LNCAP (cell line): ENCODE results near the gene USP3.

ENCODE experiments used
- TF ChIP-seq, protein P1 (sequence below): fragments of 450-650 bp; IDR thresholded peaks from 2 replicates; pipeline ENCODE4 v1.5.1; 2017; ENCODE audit warnings: mild to moderate bottlenecking

Gene USP3

GRCh38 chr15:63504247-63504978 is at the start of gene USP3:
USP3 (plus strand) TSS chr15:63504593; CDS start chr15:63504740, 147 bp downstream.
- TF ChIP-seq, protein P1, sequence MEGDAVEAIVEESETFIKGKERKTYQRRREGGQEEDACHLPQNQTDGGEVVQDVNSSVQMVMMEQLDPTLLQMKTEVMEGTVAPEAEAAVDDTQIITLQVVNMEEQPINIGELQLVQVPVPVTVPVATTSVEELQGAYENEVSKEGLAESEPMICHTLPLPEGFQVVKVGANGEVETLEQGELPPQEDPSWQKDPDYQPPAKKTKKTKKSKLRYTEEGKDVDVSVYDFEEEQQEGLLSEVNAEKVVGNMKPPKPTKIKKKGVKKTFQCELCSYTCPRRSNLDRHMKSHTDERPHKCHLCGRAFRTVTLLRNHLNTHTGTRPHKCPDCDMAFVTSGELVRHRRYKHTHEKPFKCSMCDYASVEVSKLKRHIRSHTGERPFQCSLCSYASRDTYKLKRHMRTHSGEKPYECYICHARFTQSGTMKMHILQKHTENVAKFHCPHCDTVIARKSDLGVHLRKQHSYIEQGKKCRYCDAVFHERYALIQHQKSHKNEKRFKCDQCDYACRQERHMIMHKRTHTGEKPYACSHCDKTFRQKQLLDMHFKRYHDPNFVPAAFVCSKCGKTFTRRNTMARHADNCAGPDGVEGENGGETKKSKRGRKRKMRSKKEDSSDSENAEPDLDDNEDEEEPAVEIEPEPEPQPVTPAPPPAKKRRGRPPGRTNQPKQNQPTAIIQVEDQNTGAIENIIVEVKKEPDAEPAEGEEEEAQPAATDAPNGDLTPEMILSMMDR, result peak; percentile 19; the same call in 1 of the 2 replicates

DNA sequence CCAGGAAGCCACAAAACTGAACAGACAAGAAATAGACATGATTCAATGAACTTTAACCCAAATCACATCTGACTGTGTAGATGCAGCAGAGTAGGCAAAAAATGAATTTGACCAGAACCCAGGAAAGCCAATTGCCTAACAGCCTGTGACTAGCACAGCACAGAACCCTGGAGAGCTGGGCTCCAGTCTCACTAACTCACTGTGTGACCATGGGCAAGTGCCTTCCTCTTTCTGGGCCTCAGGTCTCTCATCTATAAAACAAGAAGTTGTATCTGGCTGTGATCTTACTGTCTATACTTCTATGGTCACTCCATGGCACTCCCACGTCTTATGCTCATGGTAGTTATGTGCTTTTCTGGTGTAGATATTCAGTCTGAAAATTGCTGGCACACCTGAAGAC is 48.1 kb upstream of the USP3 start:
- TF ChIP-seq, protein P1, result no peak

DNA sequence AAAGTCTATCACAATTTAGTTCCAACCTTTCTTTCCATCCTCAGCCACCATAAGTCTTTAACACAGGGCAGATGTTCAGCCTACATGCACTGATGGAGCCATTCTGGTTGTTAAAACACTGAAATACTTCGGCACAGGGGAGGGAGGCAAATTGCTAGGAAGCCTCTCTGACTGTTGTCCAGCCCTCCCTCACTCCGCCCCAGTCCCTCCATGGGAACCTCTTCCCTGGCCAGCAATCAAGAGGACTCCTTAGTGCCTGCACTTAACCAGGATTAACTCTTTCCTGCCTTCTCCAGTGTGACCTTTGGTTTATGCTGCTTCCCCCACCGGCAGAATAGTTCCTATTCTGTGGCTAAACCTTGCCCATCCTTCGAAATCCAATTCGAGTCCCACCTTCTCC is 47.0 kb upstream of the USP3 start:
- TF ChIP-seq, protein P1, result no peak

DNA sequence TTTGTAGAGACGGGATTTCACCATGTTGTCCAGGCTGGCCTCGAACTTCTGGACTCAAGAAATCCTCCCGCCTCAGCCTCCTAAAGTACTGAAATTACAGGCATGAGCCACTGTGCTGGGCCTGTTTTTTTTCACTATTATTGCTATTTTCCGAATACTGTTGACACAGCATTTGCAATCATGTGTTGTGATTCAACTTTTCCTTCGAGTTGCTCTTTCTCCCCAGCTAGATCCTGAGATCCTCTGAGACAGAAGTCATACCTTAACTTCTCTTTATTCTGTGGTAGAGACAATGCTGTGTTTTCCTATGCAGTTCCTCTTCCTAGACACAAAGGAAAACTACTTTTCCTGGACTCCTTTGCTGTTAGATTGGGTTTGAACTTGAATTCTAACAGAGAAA is 46.4 kb upstream of the USP3 start:
- TF ChIP-seq, protein P1, result no peak

GRCh38 chr15:63458794-63459395 is 45.5 kb upstream of the USP3 start:
- TF ChIP-seq, protein P1, result no peak

DNA sequence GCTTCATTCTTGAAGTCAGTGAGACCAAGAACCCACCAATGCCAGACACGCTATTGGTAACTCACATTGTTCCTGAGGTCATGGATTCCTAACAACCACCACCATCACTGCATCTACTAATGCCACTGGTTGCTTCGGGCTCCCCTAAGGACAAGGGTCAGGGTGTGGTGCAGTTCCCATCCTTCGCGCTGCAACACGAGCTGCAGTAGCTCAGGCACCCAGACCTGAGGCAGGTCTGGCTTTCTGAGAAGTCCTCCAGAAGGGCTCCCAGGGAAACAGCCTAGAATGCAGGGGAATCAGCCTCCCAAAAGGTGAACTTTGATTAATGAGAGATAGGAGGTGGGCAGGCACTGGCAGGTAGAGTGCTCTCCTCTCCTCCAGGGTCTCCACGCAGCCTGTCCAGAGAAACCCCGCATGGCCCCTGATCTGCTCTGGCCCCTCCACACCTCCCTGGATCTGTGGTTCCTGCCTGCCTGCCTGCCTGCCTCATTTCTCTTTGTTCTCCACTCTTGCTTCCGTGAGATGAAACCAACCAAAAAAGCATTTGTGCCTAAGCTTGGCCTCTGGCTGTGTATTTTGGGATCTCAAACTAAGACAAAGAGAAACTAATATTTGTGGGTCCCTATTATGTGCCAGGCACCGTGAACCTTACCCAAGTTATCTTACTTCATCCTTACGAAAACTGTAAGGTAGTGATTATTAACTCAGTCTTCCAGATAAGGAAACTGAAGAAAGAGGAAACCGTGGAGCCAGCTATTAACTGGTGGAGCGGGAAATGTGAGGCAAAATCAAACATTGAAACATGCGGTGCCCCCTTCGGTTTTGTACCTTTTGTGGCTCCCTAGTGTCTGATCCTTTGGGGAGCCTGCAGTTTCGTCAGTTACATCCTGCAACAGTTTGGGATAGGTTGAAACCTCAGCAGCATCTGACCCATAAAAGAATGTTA is 43.9 kb upstream of the USP3 start:
- TF ChIP-seq, protein P1, result no peak

DNA sequence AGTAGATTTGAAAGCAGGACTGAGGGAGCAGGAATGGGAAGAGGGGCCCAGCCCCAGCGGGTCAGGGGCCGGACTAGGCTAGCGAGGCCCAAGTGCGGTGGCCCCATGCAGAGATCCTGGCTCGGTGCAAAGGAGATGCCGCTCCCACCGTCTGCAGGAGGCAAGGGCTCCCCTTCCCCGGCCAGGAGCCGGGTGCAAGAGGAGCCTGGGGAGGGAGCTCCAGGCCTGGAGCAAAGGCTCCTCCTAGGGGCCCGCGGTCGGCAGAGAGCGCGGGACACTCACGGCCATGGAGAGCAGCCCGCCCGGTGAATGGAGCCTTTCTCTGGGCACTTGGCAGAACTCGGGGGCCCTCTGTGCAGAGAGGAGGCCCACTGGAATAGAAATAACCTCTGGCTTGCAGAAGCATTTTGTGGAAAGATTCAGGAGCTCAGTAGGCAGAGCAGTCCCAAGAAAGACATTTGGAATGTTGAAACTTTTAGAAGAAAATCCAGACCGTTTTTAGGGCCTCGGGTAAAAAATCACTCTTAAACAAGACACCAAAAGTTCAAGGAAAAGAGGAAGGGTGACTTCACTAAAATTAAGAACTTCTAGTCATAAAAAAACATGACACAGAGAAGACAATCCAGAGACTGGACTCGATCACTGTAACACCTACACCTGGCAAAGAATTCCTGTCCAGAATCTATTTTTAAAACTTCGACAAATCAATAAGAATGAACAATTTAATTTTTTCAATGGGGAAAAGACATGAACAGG is 43.0 kb upstream of the USP3 start:
- TF ChIP-seq, protein P1, result no peak
